Loucy (cell line): ENCODE measurements around the gene UBE2Q1.

Experiments
- H2AFZ ChIP-seq: fragments of 200-600 bp; sonication (generic); 2 replicates; pipeline ENCODE4 v1.6.0; 2016; ENCODE audit warnings: antibody characterized with exemption, mild to moderate bottlenecking, low read length, moderate library complexity
- H3F3A ChIP-seq: fragments of 200-600 bp; 2 replicates; pipeline ENCODE4 v1.6.0; 2016; ENCODE audit warnings: antibody characterized with exemption, low read depth, mild to moderate bottlenecking
- H3K27me3 ChIP-seq: fragments of 200-600 bp; sonication (generic); 2 replicates; pipeline ENCODE4 v1.6.1; 2014; ENCODE audit warnings: low read length, mild to moderate bottlenecking; ENCODE audit not compliant: insufficient read depth, poor library complexity, severe bottlenecking
- H3K36me3 ChIP-seq: fragments of 200-600 bp; sonication (generic); 2 replicates; pipeline ENCODE4 v1.6.1; 2016; ENCODE audit warnings: low read length; ENCODE audit not compliant: insufficient read depth
- H3K4me1 ChIP-seq: fragments of 200-600 bp; sonication (generic); 2 replicates; pipeline ENCODE4 v1.5.1; 2014; ENCODE audit warnings: low read length, mild to moderate bottlenecking; ENCODE audit not compliant: insufficient read depth, poor library complexity, severe bottlenecking
- H3K4me2 ChIP-seq: fragments of 200-600 bp; sonication (generic); 2 replicates; pipeline ENCODE4 v1.6.0; 2014; ENCODE audit warnings: antibody characterized with exemption, low read length, low read depth, mild to moderate bottlenecking; ENCODE audit not compliant: poor library complexity, severe bottlenecking
- H3K4me3 ChIP-seq: fragments of 200-600 bp; sonication (generic); 2 replicates; pipeline ENCODE4 v1.5.1; 2014; ENCODE audit warnings: low read length, mild to moderate bottlenecking, mixed read lengths; ENCODE audit not compliant: poor library complexity, severe bottlenecking
- H3K79me2 ChIP-seq: fragments of 200-600 bp; sonication (generic); 2 replicates; pipeline ENCODE4 v1.6.1; 2014; ENCODE audit warnings: low read length; ENCODE audit not compliant: insufficient read depth
- H3K9ac ChIP-seq: fragments of 200-600 bp; sonication (generic); 2 replicates; pipeline ENCODE4 v1.6.0; 2014; ENCODE audit warnings: mild to moderate bottlenecking, low read depth, low read length, moderate library complexity; ENCODE audit not compliant: poor library complexity, severe bottlenecking
- H3K9me2 ChIP-seq: fragments of 200-600 bp; sonication (generic); replicated peaks from 2 replicates; pipeline ENCODE4 v1.6.1; 2016; ENCODE audit warnings: low read depth, low read length, mixed read lengths
- H3K9me3 ChIP-seq: fragments of 200-600 bp; sonication (generic); 2 replicates; pipeline ENCODE4 v1.6.1; 2014; ENCODE audit warnings: mild to moderate bottlenecking, antibody characterized with exemption, low read length, low read depth; ENCODE audit not compliant: insufficient read depth
- H4K20me1 ChIP-seq: fragments of 200-600 bp; sonication (generic); 2 replicates; pipeline ENCODE4 v1.6.0; 2014; ENCODE audit warnings: antibody characterized with exemption, low read length, mild to moderate bottlenecking; ENCODE audit not compliant: insufficient read depth, poor library complexity, severe bottlenecking
- CTCF ChIP-seq: fragments of 200-600 bp; sonication (generic); conservative IDR thresholded peaks from 2 replicates; pipeline ENCODE4 v1.5.1; 2014; ENCODE audit warnings: mild to moderate bottlenecking, antibody characterized with exemption, low read length
- EZH2phosphoT487 ChIP-seq: fragments of 200-600 bp; IDR thresholded peaks from 2 replicates; pipeline ENCODE4 v1.6.1; 2018; ENCODE audit warnings: antibody characterized with exemption, mild to moderate bottlenecking, moderate library complexity, borderline replicate concordance

UBE2Q1 gene

GRCh38 chr1:154598871-154599635 lies 40.6 kb upstream of the UBE2Q1 start:
- Histone ChIP-seq H3K9me2 (no peaks in the 10 kb centered on the region), H3K27me3 (no peaks in the 10 kb centered on the region), H3K4me2 (no peak overlapping the region), H2AFZ (no peak overlapping the region), H3K9me3 (no peaks in the 10 kb centered on the region), H3K9ac (no peak overlapping the region), H3F3A (no peaks in the 10 kb centered on the region), H4K20me1 (peaks cover 50% of the 10 kb centered on the region), H3K36me3 (peaks cover 79% of the 10 kb centered on the region), H3K4me1 (peaks cover 14% of the 10 kb centered on the region), H3K79me2 (peaks cover 53% of the 10 kb centered on the region), H3K4me3 (no peak overlapping the region)
- TF ChIP-seq CTCF (no peak), EZH2phosphoT487 (no peak)

- Histone ChIP-seq H3K9me2 (no peaks in the 10 kb centered on the region), H3K27me3 (no peaks in the 10 kb centered on the region), H3K36me3 (peaks cover 91% of the 10 kb centered on the region), H4K20me1 (peaks cover 17% of the 10 kb centered on the region), H3K4me2 (no peak overlapping the region), H3K79me2 (peaks cover 19% of the 10 kb centered on the region), H3K9me3 (no peaks in the 10 kb centered on the region), H2AFZ (no peak overlapping the region), H3K9ac (no peak overlapping the region), H3F3A (no peaks in the 10 kb centered on the region), H3K4me1 (peaks cover under 1% of the 10 kb centered on the region), H3K4me3 (no peak overlapping the region)
- no peak for TF ChIP-seq CTCF
- TF ChIP-seq EZH2phosphoT487 = no peak
Observed at GRCh38 chr1:154595621-154596020, 37.2 kb upstream of the UBE2Q1 start.

GRCh38 chr1:154594811-154595210 lies 36.3 kb upstream of the UBE2Q1 start:
- peaks cover 14% of the 10 kb centered on the region for H4K20me1 ChIP-seq
- no peaks in the 10 kb centered on the region for H3F3A ChIP-seq
- H3K27me3 ChIP-seq = no peaks in the 10 kb centered on the region
- H3K4me1 ChIP-seq = no peaks in the 10 kb centered on the region
- H2AFZ ChIP-seq = no peak overlapping the region
- peaks cover 96% of the 10 kb centered on the region for H3K36me3 ChIP-seq
- no peak overlapping the region for H3K4me2 ChIP-seq
- no peaks in the 10 kb centered on the region for H3K9me3 ChIP-seq
- TF ChIP-seq CTCF (no peak), EZH2phosphoT487 (no peak)
- peaks cover 12% of the 10 kb centered on the region for H3K79me2 ChIP-seq
- H3K9ac ChIP-seq = no peak overlapping the region
- H3K4me3 ChIP-seq = no peak overlapping the region
- no peaks in the 10 kb centered on the region for H3K9me2 ChIP-seq
